GM19043 (cell line): ENCODE data around the gene SYVN1.
"Not testable (repeated sequence)": the region's sequence is repeated elsewhere in the genome, so short reads cannot be mapped to it uniquely, and the experiment has no call there.

ENCODE experiments used
- ATAC-seq: cut with Tn5 transposase; IDR thresholded peaks from one replicate; pipeline ENCODE4 v1.9.1; 2021; ENCODE audit warnings: low read depth; ENCODE audit not compliant: unreplicated experiment

The SYVN1 gene

GRCh38 chr11:65128182-65129145 is 5.9 kb downstream of the SYVN1 start:
- ATAC-seq, result no peak

- ATAC-seq, result no peak
Observed at GRCh38 chr11:65127473-65128181, 6.7 kb downstream of the SYVN1 start.

GRCh38 chr11:65126624-65127274 is 7.6 kb downstream of the SYVN1 start:
- ATAC-seq, result no peak

- no peak for ATAC-seq
Observed at GRCh38 chr11:65125197-65126056, 8.9 kb downstream of the SYVN1 start.

- ATAC-seq, result no peak
Observed at GRCh38 chr11:65124480-65125196, 9.7 kb downstream of the SYVN1 start.

GRCh38 chr11:65121865-65122696 is 12.2 kb downstream of the SYVN1 start, which contains the start of the genes FAU and MRPL49:
TSS of gene FAU (minus strand) at chr11:65122134. CDS start at chr11:65121813, 321 bp downstream.
TSS of gene MRPL49 (plus strand) at chr11:65122321. CDS start at chr11:65122347, 26 bp downstream.
- ATAC-seq, result peak; percentile 70

- ATAC-seq, result no peak
Observed at GRCh38 chr11:65121447-65121864, 12.9 kb downstream of the SYVN1 start.

GRCh38 chr11:65120831-65121230 is 13.5 kb downstream of the SYVN1 start:
- ATAC-seq, result no peak

GRCh38 chr11:65119670-65119995 is 14.7 kb downstream of the SYVN1 start:
- ATAC-seq, result no peak

GRCh38 chr11:65118891-65119669 is 15.2 kb downstream of the SYVN1 start:
- not testable (repeated sequence) for ATAC-seq

- no peak for ATAC-seq
Observed at GRCh38 chr11:65118097-65118837, 16.1 kb downstream of the SYVN1 start.

- ATAC-seq, result peak; percentile 62
Observed at GRCh38 chr11:65117206-65118096, 16.9 kb downstream of the SYVN1 start, which contains the start of gene ZNHIT2. TSS of gene ZNHIT2 (minus strand) at chr11:65117701. CDS start at chr11:65117653, 48 bp downstream.

GRCh38 chr11:65116370-65117205 is 17.7 kb downstream of the SYVN1 start:
- no peak for ATAC-seq

GRCh38 chr11:65115361-65116082 is 18.8 kb downstream of the SYVN1 start:
- ATAC-seq, result no peak
